DMS 273 (cell line): Measurements from ENCODE around the gene MEGF6.

Experiments used
- DNase-seq: peaks from one replicate; lab custom pipeline; 2025; ENCODE audit not compliant: unreplicated experiment; lab: John Stamatoyannopoulos, UW

Gene MEGF6

GRCh38 chr1:3609016-3609768, 2.1 kb downstream of the MEGF6 start:
- no peak for DNase-seq

- peak; percentile 56 for DNase-seq
Measured at GRCh38 chr1:3608154-3608553, 3.2 kb downstream of the MEGF6 start.

- peak; percentile 93 for DNase-seq
Measured at GRCh38 chr1:3607703-3608065, 3.6 kb downstream of the MEGF6 start.

GRCh38 chr1:3606779-3607702, 4.3 kb downstream of the MEGF6 start:
- no peak for DNase-seq

- DNase-seq: no peak
Measured at GRCh38 chr1:3604997-3605823, 6.1 kb downstream of the MEGF6 start.

GRCh38 chr1:3604468-3604974, 6.8 kb downstream of the MEGF6 start:
- DNase-seq: no peak

GRCh38 chr1:3603571-3604467, 7.5 kb downstream of the MEGF6 start:
- DNase-seq: no peak

- DNase-seq: no peak
Measured at GRCh38 chr1:3603156-3603555, 8.2 kb downstream of the MEGF6 start.

- DNase-seq: no peak
Measured at GRCh38 chr1:3602375-3602774, 8.9 kb downstream of the MEGF6 start.

- no peak for DNase-seq
Measured at GRCh38 chr1:3601743-3602142, 9.6 kb downstream of the MEGF6 start.

- no peak for DNase-seq
Measured at GRCh38 chr1:3600354-3600753, 11.0 kb downstream of the MEGF6 start.

GRCh38 chr1:3599816-3600215, 11.5 kb downstream of the MEGF6 start:
- no peak for DNase-seq

- peak; percentile 54 for DNase-seq
Measured at GRCh38 chr1:3599286-3599811, 12.0 kb downstream of the MEGF6 start.

- DNase-seq: no peak
Measured at GRCh38 chr1:3598522-3599285, 12.6 kb downstream of the MEGF6 start.

- no peak for DNase-seq
Measured at GRCh38 chr1:3598051-3598491, 13.2 kb downstream of the MEGF6 start.

- no peak for DNase-seq
Measured at GRCh38 chr1:3597599-3597964, 13.7 kb downstream of the MEGF6 start.

- DNase-seq: no peak
Measured at GRCh38 chr1:3596663-3597598, 14.4 kb downstream of the MEGF6 start.

GRCh38 chr1:3595949-3596348, 15.4 kb downstream of the MEGF6 start:
- DNase-seq: no peak
